HepG2 (cell line): ENCODE results near the gene MVP. TPM values are rescaled to one million over a fixed set of nuclear protein-coding genes. Genes with fewer than 3 reads are reported as not detected.

Source experiments
- ATAC-seq: fragments of 200-7000 bp; cut with Tn5 transposase; 3 replicates; pipeline ENCODE4 v1.9.1; 2020; ENCODE audit warnings: mild to moderate bottlenecking, moderate library complexity
- BruUV-seq: library from RNA; stranded (reverse); fragments of 400-500 nt; replicated peaks from 2 replicates; lab custom pipeline; 2021; lab: Mats Ljungman, UMichigan
- CTCF ChIA-PET: fragments of 300-600 bp; formaldehyde crosslinking; extraction: SDS; loops from one replicate; lab custom pipeline; 2021; ENCODE audit warnings: low total read pairs, inconsistent platforms, low intra/inter-chr PET ratio; lab: Yijun Ruan, JAX
- POLR2A ChIA-PET: fragments of 350-600 bp; sonication (Branson Sonifier 250); formaldehyde crosslinking; loops from one replicate; lab custom pipeline; 2020; ENCODE audit warnings: antibody characterized with exemption, inconsistent platforms; lab: Yijun Ruan, JAX
- DNase-seq: peaks from one replicate; pipeline ENCODE4 v3.0.0-alpha.2; 2015; ENCODE audit warnings: low spot score
- FAIRE-seq: peaks from 3 replicates; lab custom pipeline; 2011; peaks lifted over from hg19 to GRCh38; lab: Jason Lieb, UNC
- H2AFZ ChIP-seq: one replicate; pipeline ENCODE4 v1.6.1; 2011; ENCODE audit warnings: low read length, inconsistent platforms
- H3K27ac ChIP-seq: fragments of 300-600 bp; 3 replicates; pipeline ENCODE4 v1.8.0; 2011; ENCODE audit warnings: mixed run types, mild to moderate bottlenecking, mixed read lengths, low read length, inconsistent platforms; ENCODE audit not compliant: insufficient read depth; ENCODE audit errors: extremely low read length
- H3K27me3 ChIP-seq, 2 experiments: fragments of 200-600 bp in 1 of 2; 2 replicates in 1 of 2; 3 replicates in 1 of 2; pipeline versions ENCODE4 v1.6.0 to v1.8.0; 2011; ENCODE audit warnings: low read length in 2 of 2, mild to moderate bottlenecking in 2 of 2, moderate library complexity in 2 of 2, inconsistent platforms in 1 of 2; ENCODE audit not compliant: insufficient read depth in 2 of 2, control insufficient read depth in 1 of 2
- H3K36me3 ChIP-seq, 2 experiments: fragments of 200-600 bp in 1 of 2; replicated peaks in 1 of 2; 2 replicates in 1 of 2; 3 replicates in 1 of 2; pipeline versions ENCODE4 v1.5.1 to v1.8.0; 2011; ENCODE audit warnings: low read length in 2 of 2, inconsistent platforms in 1 of 2; ENCODE audit not compliant: insufficient read depth in 2 of 2, control insufficient read depth in 1 of 2
- H3K4me1 ChIP-seq: 2 replicates; pipeline ENCODE4 v1.5.1; 2012; ENCODE audit warnings: low read length, inconsistent platforms; ENCODE audit not compliant: insufficient read depth
- H3K4me2 ChIP-seq: 2 replicates; pipeline ENCODE4 v1.6.0; 2011; ENCODE audit warnings: low read depth, low read length, inconsistent platforms
- H3K4me3 ChIP-seq, 3 experiments: fragments of 200-600 bp in 1 of 3; sonication (generic), shearing (Covaris generic) in 1 of 3; replicated peaks in 1 of 3; 2 replicates each; pipeline ENCODE4 v1.5.1; 2011 to 2016; ENCODE audit warnings: low read length in 3 of 3, inconsistent platforms in 2 of 3, low read depth in 2 of 3, mild to moderate bottlenecking in 2 of 3, control low read depth in 1 of 3, mixed read lengths in 1 of 3; ENCODE audit not compliant: insufficient read depth in 1 of 3
- H3K79me2 ChIP-seq: one replicate; pipeline ENCODE4 v1.6.1; 2011; ENCODE audit warnings: low read length, inconsistent platforms; ENCODE audit not compliant: insufficient read depth
- H3K9ac ChIP-seq: 2 replicates; pipeline ENCODE4 v1.6.0; 2011; ENCODE audit warnings: mild to moderate bottlenecking, low read depth, low read length, inconsistent platforms; ENCODE audit not compliant: insufficient read depth
- H3K9me3 ChIP-seq: 2 replicates; pipeline ENCODE4 v1.5.1; 2012; ENCODE audit warnings: mild to moderate bottlenecking, low read length
- H4K20me1 ChIP-seq: 2 replicates; pipeline ENCODE4 v1.6.0; 2011; ENCODE audit warnings: inconsistent platforms, mild to moderate bottlenecking, low read length, moderate library complexity; ENCODE audit not compliant: insufficient read depth
- CAMTA2 ChIP-seq: sonication (generic); formaldehyde crosslinking; IDR thresholded peaks from 2 replicates; pipeline ENCODE4 v1.4.0; 2020; ENCODE audit warnings: mild to moderate bottlenecking, missing genetic modification reagents, borderline replicate concordance
- FOSL1 ChIP-seq: sonication (generic); formaldehyde crosslinking; IDR thresholded peaks from 2 replicates; pipeline ENCODE4 v1.9.0; 2021; ENCODE audit warnings: missing genetic modification reagents, borderline replicate concordance
- FOXA3 ChIP-seq: IDR thresholded peaks from 2 replicates; pipeline ENCODE4 v1.6.1; 2016; ENCODE audit warnings: missing genetic modification reagents, missing compliant biosample characterization
- MAFK ChIP-seq, 2 experiments: IDR thresholded peaks in 1 of 2; conservative IDR thresholded peaks in 1 of 2; 2 replicates each; pipeline ENCODE4 v1.6.1; 2011; ENCODE audit warnings: improper control_type of control experiment in 2 of 2, low read length in 2 of 2
- MNT ChIP-seq: fragments of 450-650 bp; IDR thresholded peaks from 2 replicates; pipeline ENCODE4 v1.6.1; 2016
- POLR2A ChIP-seq, 2 experiments: IDR thresholded peaks; 2 replicates each; pipeline ENCODE4 v1.6.1; 2011; ENCODE audit warnings: low read depth in 2 of 2, low read length in 2 of 2, mild to moderate bottlenecking in 1 of 2, moderate library complexity in 1 of 2; ENCODE audit not compliant: insufficient read depth in 1 of 2
- POLR2G ChIP-seq: fragments of 200-400 bp; formaldehyde crosslinking; IDR thresholded peaks from 2 replicates; pipeline ENCODE4 v1.6.1; 2018; ENCODE audit warnings: mild to moderate bottlenecking, low read depth, low read length, moderate library complexity
- RAD51 ChIP-seq: fragments of 450-650 bp; IDR thresholded peaks from 2 replicates; pipeline ENCODE4 v1.6.1; 2016; ENCODE audit warnings: borderline replicate concordance
- THAP11 ChIP-seq: IDR thresholded peaks from 2 replicates; pipeline ENCODE4 v1.6.1; 2016; ENCODE audit warnings: missing biosample characterization, missing genetic modification reagents
- ZNF17 ChIP-seq: sonication (generic); formaldehyde crosslinking; IDR thresholded peaks from 2 replicates; pipeline ENCODE4 v1.5.0; 2020; ENCODE audit warnings: mild to moderate bottlenecking, missing genetic modification reagents
- ZNF282 ChIP-seq: fragments of 450-650 bp; IDR thresholded peaks from 2 replicates; pipeline ENCODE4 v1.6.1; 2018; ENCODE audit not compliant: partially characterized antibody
- ZNF317 ChIP-seq: sonication (generic); formaldehyde crosslinking; IDR thresholded peaks from 2 replicates; pipeline ENCODE4 v1.5.0; 2020; ENCODE audit warnings: mild to moderate bottlenecking, missing genetic modification reagents
- ZNF646 ChIP-seq: sonication (generic); formaldehyde crosslinking; IDR thresholded peaks from 2 replicates; pipeline ENCODE4 v1.9.0; 2021; ENCODE audit warnings: mild to moderate bottlenecking, missing genetic modification reagents
- ZNF713 ChIP-seq: sonication (generic); formaldehyde crosslinking; IDR thresholded peaks from 2 replicates; pipeline ENCODE4 v1.4.0; 2020; ENCODE audit warnings: mild to moderate bottlenecking, missing genetic modification reagents
- ZNF746 ChIP-seq: sonication (generic); formaldehyde crosslinking; IDR thresholded peaks from 2 replicates; pipeline ENCODE4 v1.8.0; 2022; ENCODE audit warnings: mild to moderate bottlenecking, missing genetic modification reagents
- ZNF768 ChIP-seq: sonication (generic); formaldehyde crosslinking; IDR thresholded peaks from 2 replicates; pipeline ENCODE4 v1.4.0; 2020; ENCODE audit warnings: missing genetic modification reagents
- ZNF788 ChIP-seq: sonication (generic); formaldehyde crosslinking; IDR thresholded peaks from 2 replicates; pipeline ENCODE4 v1.5.0; 2020; ENCODE audit warnings: mild to moderate bottlenecking, missing genetic modification reagents, borderline replicate concordance
- ZNF816 ChIP-seq: sonication (generic); formaldehyde crosslinking; IDR thresholded peaks from 2 replicates; pipeline ENCODE4 v1.8.0; 2022; ENCODE audit warnings: missing genetic modification reagents, mild to moderate bottlenecking, borderline replicate concordance
- WGBS: methylation state at CpG from one replicate; pipeline ENCODE4 v1.1.6; 2017; ENCODE audit warnings: low lambda C conversion rate; 5-methylcytosine and 5-hydroxymethylcytosine counted together
- in situ Hi-C: cut with HindIII; loops from 2 replicates; pipeline ENCODE4 v1.10.0; 2017; ENCODE audit warnings: low pct_unique_long_range_greater_than_20kb; ENCODE audit not compliant: extremely low pct_ligation_motif_present
- intact Hi-C: fragments of 100-400 bp; cut with micrococcal nuclease; formaldehyde crosslinking; loops from one replicate; pipeline ENCODE4 v1.10.0; 2022; ENCODE audit not compliant: unreplicated experiment
- polyA plus RNA-seq, 8 experiments: library from polyadenylated mRNA; depleted of rRNA in 3 of 8; stranded (reverse) in 7 of 8; unstranded in 1 of 8; fragments of >200 nt; fragmentation: Illumina TruSeq in 4 of 8; extraction: Trizol in 4 of 8; gene quantifications; 2 replicates each; pipeline versions ENCODE4 v1.2.1 to v1.2.3, GENCODE V29; 2011 to 2016; ENCODE audit warnings: low read depth in 4 of 8, missing spikeins in 1 of 8, mixed read lengths in 1 of 8; ENCODE audit not compliant: insufficient read depth in 1 of 8
- total RNA-seq, 5 experiments: library from RNA; depleted of rRNA; stranded (reverse); fragments of >200 nt; fragmentation: Illumina TruSeq; extraction: Trizol; gene quantifications; 2 replicates each; pipeline ENCODE4 v1.2.3, GENCODE V29; 2016; ENCODE audit warnings: low read depth in 1 of 5

MVP gene
- total and polyA plus RNA-seq, 2 of the 13 experiments (the other 11 are each of a cell fraction or from before 2014, with no cell fraction given) = 22.9 to 43.5 TPM

- TF ChIP-seq THAP11 (CRISPR knock-in tag) (no peak), ZNF816 (CRISPR knock-in tag) (no peak), MAFK (conservative IDR thresholded peaks at IDR 0.05 in 1 of 2, IDR thresholded peaks at IDR 0.05 in 1 of 2; ENCODE audit: low read length in 2 of 2) (no peak), MNT (no peak), ZNF17 (no peak), ZNF788 (CRISPR knock-in tag) (no peak), ZNF746 (no peak), ZNF282 (no peak), CAMTA2 (CRISPR knock-in tag) (no peak), POLR2A (IDR thresholded peaks at IDR 0.05; ENCODE audit: insufficient read depth in 1 of 2, low read depth in 2 of 2, low read length in 2 of 2) (no peak), ZNF317 (CRISPR knock-in tag) (no peak), ZNF713 (CRISPR knock-in tag) (no peak), ZNF646 (no peak), FOSL1 (CRISPR knock-in tag) (no peak), RAD51 (no peak), POLR2G (no peak), ZNF768 (CRISPR knock-in tag) (no peak), FOXA3 (no peak)
- 93% methylated on average over 7 of the region's 7 CpGs for WGBS
- ChIA-PET CTCF (no interaction called here), POLR2A (interaction anchor here (0.6 to 1.7 kb wide), 3 partner anchors 13 to 159 kb away, joined by 3 read pairs; partner anchors contain the start of gene CDIPT)
- Histone ChIP-seq H3K79me2 (no peaks in the 10 kb centered on the region), H4K20me1 (no peaks in the 10 kb centered on the region), H3K4me2 (no peak overlapping the region), H3K4me3 (no peak overlapping the region), H3K9ac (no peak overlapping the region), H3K27ac (no peak overlapping the region), H3K27me3 (no peaks in the 10 kb centered on the region), H3K4me1 (no peaks in the 10 kb centered on the region), H3K9me3 (no peaks in the 10 kb centered on the region), H2AFZ (no peak overlapping the region), H3K36me3 (peaks cover 5 to 13% of the 10 kb centered on the region in 2 experiments; a peak in 4 of 5 replicates)
- no peak for FAIRE-seq
- BruUV-seq = no TSS peak
- no peak for ATAC-seq
- in situ Hi-C loops (no loop called here), intact Hi-C loops (no loop called here)
- no peak for DNase-seq
Observed at GRCh38 chr16:29835926-29836325, 15.7 kb downstream of the MVP start.
